H1 (cell line): ENCODE data around the gene EN1. TPM values are rescaled to one million over a fixed set of nuclear protein-coding genes. Genes with fewer than 3 reads are reported as not detected.
A peak's percentile ranks its signal among the peaks of the same experiment; 100 is the strongest.

Experiments used
- CTCF ChIA-PET: fragments of 300-600 bp; sonication (Branson Sonifier 250); formaldehyde crosslinking; loops from one replicate; lab custom pipeline; 2021; ENCODE audit not compliant: partially characterized antibody; lab: Charles Lee
- POLR2A ChIA-PET: fragments of 300-600 bp; sonication (Branson Sonifier 250); formaldehyde crosslinking; loops from one replicate; lab custom pipeline; 2021; ENCODE audit warnings: inconsistent platforms; ENCODE audit not compliant: partially characterized antibody; lab: Charles Lee
- DNase-seq, 2 experiments: peaks; one replicate each; pipeline versions ENCODE4 v3.0.0 to v3.0.0-alpha.2; 2010 to 2022; ENCODE audit warnings: low spot score in 2 of 2, low read depth in 1 of 2, mixed read lengths in 1 of 2
- FAIRE-seq: peaks from 2 replicates; lab custom pipeline; 2011; peaks lifted over from hg19 to GRCh38; lab: Jason Lieb, UNC
- H2AFZ ChIP-seq: 2 replicates; pipeline ENCODE4 v1.8.1; 2012; ENCODE audit warnings: low read length, inconsistent platforms
- H2AK5ac ChIP-seq: 2 replicates; pipeline ENCODE4 v1.6.1; 2013; ENCODE audit warnings: low read depth, low read length
- H2BK120ac ChIP-seq: replicated peaks from 2 replicates; pipeline ENCODE3; 2013; ENCODE audit warnings: low read depth, low read length, inconsistent platforms
- H2BK12ac ChIP-seq: 2 replicates; pipeline ENCODE4 v1.6.1; 2013; ENCODE audit warnings: low read depth, low read length
- H2BK15ac ChIP-seq: 2 replicates; pipeline ENCODE4 v1.6.1; 2013; ENCODE audit warnings: low read length
- H2BK20ac ChIP-seq: 2 replicates; pipeline ENCODE4 v1.6.1; 2013; ENCODE audit warnings: low read length
- H2BK5ac ChIP-seq: 2 replicates; pipeline ENCODE4 v1.6.1; 2013; ENCODE audit warnings: low read depth, low read length
- H3K14ac ChIP-seq: 2 replicates; pipeline ENCODE4 v1.6.1; 2013; ENCODE audit warnings: inconsistent platforms; ENCODE audit not compliant: insufficient read length
- H3K18ac ChIP-seq: 2 replicates; pipeline ENCODE4 v1.6.1; 2013; ENCODE audit warnings: low read length; ENCODE audit errors: extremely low read depth
- H3K23ac ChIP-seq: 2 replicates; pipeline ENCODE4 v1.6.1; 2013; ENCODE audit warnings: inconsistent platforms; ENCODE audit not compliant: insufficient read length
- H3K23me2 ChIP-seq: 2 replicates; pipeline ENCODE4 v1.6.1; 2013; ENCODE audit warnings: low read depth, low read length
- H3K27ac ChIP-seq: 2 replicates; pipeline ENCODE4 v1.6.1; 2011; ENCODE audit warnings: low read depth, low read length, inconsistent platforms
- H3K27me3 ChIP-seq, 4 experiments: replicated peaks in 1 of 4; 1 replicate in 1 of 4; 2 replicates in 3 of 4; pipeline versions ENCODE4 v1.6.1 to v1.8.1; 2011 to 2013; ENCODE audit warnings: low read length in 3 of 4, mild to moderate bottlenecking in 3 of 4, inconsistent platforms in 2 of 4, mixed read lengths in 2 of 4, moderate library complexity in 1 of 4; ENCODE audit not compliant: control insufficient read depth in 3 of 4, insufficient read depth in 3 of 4; ENCODE audit errors: extremely low read depth in 1 of 4
- H3K36me3 ChIP-seq, 4 experiments: 2 replicates each; pipeline versions ENCODE4 v1.6.1 to v1.8.1; 2011 to 2013; ENCODE audit warnings: mild to moderate bottlenecking in 4 of 4, low read length in 3 of 4, moderate library complexity in 2 of 4, control low read depth in 1 of 4, inconsistent platforms in 1 of 4; ENCODE audit not compliant: insufficient read depth in 4 of 4, control insufficient read depth in 2 of 4
- H3K4ac ChIP-seq: replicated peaks from 2 replicates; pipeline ENCODE3; 2013; ENCODE audit warnings: low read length, low read depth, mixed read lengths, inconsistent platforms; ENCODE audit not compliant: insufficient read length
- H3K4me1 ChIP-seq, 4 experiments: replicated peaks in 1 of 4; 1 replicate in 1 of 4; 2 replicates in 3 of 4; pipeline versions ENCODE4 v1.6.1 to v1.8.1; 2011 to 2013; ENCODE audit warnings: low read length in 3 of 4, inconsistent platforms in 2 of 4, mixed read lengths in 1 of 4; ENCODE audit not compliant: insufficient read depth in 4 of 4, control insufficient read depth in 3 of 4
- H3K4me2 ChIP-seq, 2 experiments: 2 replicates each; pipeline versions ENCODE4 v1.6.1 to v1.8.1; 2011 to 2013; ENCODE audit warnings: low read depth in 2 of 2, low read length in 2 of 2, control low read depth in 1 of 2, inconsistent platforms in 1 of 2, mild to moderate bottlenecking in 1 of 2; ENCODE audit not compliant: insufficient read depth in 1 of 2
- H3K4me3 ChIP-seq, 4 experiments: fragments of 200-600, 300-600 bp in 1 of 4; sonication (generic), shearing (Covaris generic), sonication (Bioruptor Twin) in 1 of 4; 2 replicates each; pipeline versions ENCODE4 v1.5.1 to v1.8.1; 2011 to 2016; ENCODE audit warnings: low read length in 4 of 4, low read depth in 3 of 4, control low read depth in 2 of 4, inconsistent platforms in 2 of 4, mild to moderate bottlenecking in 2 of 4, mixed read lengths in 1 of 4, moderate library complexity in 1 of 4; ENCODE audit not compliant: insufficient read depth in 2 of 4; ENCODE audit errors: extremely low read depth in 1 of 4
- H3K56ac ChIP-seq: replicated peaks from 2 replicates; pipeline ENCODE3; 2013; ENCODE audit warnings: low read depth, mild to moderate bottlenecking, mixed read lengths, low read length, inconsistent platforms; ENCODE audit not compliant: insufficient read length
- H3K79me1 ChIP-seq: 2 replicates; pipeline ENCODE4 v1.6.1; 2013; ENCODE audit warnings: low read depth, low read length, control low read depth
- H3K79me2 ChIP-seq, 2 experiments: 2 replicates each; pipeline versions ENCODE4 v1.6.1 to v1.8.1; 2012 to 2013; ENCODE audit warnings: low read length in 2 of 2, mild to moderate bottlenecking in 2 of 2, inconsistent platforms in 1 of 2; ENCODE audit not compliant: insufficient read depth in 2 of 2, control insufficient read depth in 1 of 2
- H3K9ac ChIP-seq, 4 experiments: replicated peaks in 1 of 4; 1 replicate in 1 of 4; 2 replicates in 3 of 4; pipeline versions ENCODE4 v1.6.1 to v1.8.1; 2011 to 2013; ENCODE audit warnings: low read depth in 3 of 4, low read length in 3 of 4, control low read depth in 2 of 4, mild to moderate bottlenecking in 2 of 4, moderate library complexity in 2 of 4, inconsistent platforms in 1 of 4; ENCODE audit errors: extremely low read depth in 1 of 4
- H3K9me3 ChIP-seq, 2 experiments: 2 replicates each; pipeline versions ENCODE4 v1.6.1 to v1.8.1; 2012 to 2013; ENCODE audit warnings: mild to moderate bottlenecking in 2 of 2, moderate library complexity in 2 of 2, control low read depth in 1 of 2, inconsistent platforms in 1 of 2, low read depth in 1 of 2, low read length in 1 of 2, mixed read lengths in 1 of 2; ENCODE audit not compliant: insufficient read depth in 2 of 2
- H4K20me1 ChIP-seq, 2 experiments: replicated peaks in 1 of 2; 2 replicates each; pipeline versions ENCODE3 to v1.8.1; 2011 to 2013; ENCODE audit warnings: inconsistent platforms in 2 of 2, low read length in 2 of 2, mild to moderate bottlenecking in 1 of 2; ENCODE audit not compliant: insufficient read depth in 2 of 2, control insufficient read depth in 1 of 2
- H4K5ac ChIP-seq: 2 replicates; pipeline ENCODE4 v1.6.1; 2013; ENCODE audit warnings: low read length, low read depth, mixed read lengths, inconsistent platforms; ENCODE audit not compliant: insufficient read length
- H4K8ac ChIP-seq: 2 replicates; pipeline ENCODE4 v1.8.0; 2013; ENCODE audit warnings: mild to moderate bottlenecking, moderate library complexity, low read length, inconsistent platforms; ENCODE audit not compliant: insufficient read depth; ENCODE audit errors: extremely low read depth
- H4K91ac ChIP-seq: replicated peaks from 2 replicates; pipeline ENCODE3; 2013; ENCODE audit warnings: low read length, mixed read lengths, inconsistent platforms; ENCODE audit not compliant: insufficient read length
- BACH1 ChIP-seq: IDR thresholded peaks from 2 replicates; pipeline ENCODE4 v1.6.1; 2012; ENCODE audit warnings: low read length, improper control_type of control experiment
- CEBPB ChIP-seq: IDR thresholded peaks from 2 replicates; pipeline ENCODE4 v1.6.1; 2012; ENCODE audit warnings: low read depth, low read length
- CREB1 ChIP-seq: IDR thresholded peaks from 2 replicates; pipeline ENCODE4 v1.6.1; 2012; ENCODE audit warnings: inconsistent platforms
- CTBP2 ChIP-seq: IDR thresholded peaks from 2 replicates; pipeline ENCODE4 v1.7.0; 2011; ENCODE audit warnings: borderline replicate concordance, mild to moderate bottlenecking, moderate library complexity, mixed read lengths, low read length; ENCODE audit not compliant: insufficient read depth, insufficient read length
- SUZ12 ChIP-seq: fragments of 200-600 bp; sonication (generic); IDR thresholded peaks from 2 replicates; pipeline ENCODE4 v1.6.1; 2012; ENCODE audit warnings: mild to moderate bottlenecking, inconsistent platforms, low read length, moderate library complexity, mixed read lengths
- WGBS, 2 experiments: shearing (Covaris generic) in 1 of 2; methylation state at CpG; one replicate each; pipeline versions ENCODE4 v1.1.6 to v1.1.7; 2013 to 2015; ENCODE audit warnings: low lambda C conversion rate in 2 of 2, mixed read lengths in 2 of 2, inconsistent platforms in 1 of 2, low coverage in 1 of 2, missing lambda C conversion rate in 1 of 2; ENCODE audit not compliant: insufficient replicate concordance in 2 of 2, insufficient coverage in 1 of 2, insufficient read length in 1 of 2; ENCODE audit errors: extremely low coverage in 1 of 2, missing lambda C conversion rate in 1 of 2; 5-methylcytosine and 5-hydroxymethylcytosine counted together
- polyA plus RNA-seq, 7 experiments: library from polyadenylated mRNA; depleted of rRNA in 3 of 7; stranded (reverse) in 5 of 7; unstranded in 2 of 7; fragments of >200 nt in 5 of 7; fragments of 200-250 nt in 2 of 7; gene quantifications; 1 replicate in 5 of 7; 2 replicates in 1 of 7; 4 replicates in 1 of 7; pipeline versions ENCODE4 v1.2.1 to v1.2.3, GENCODE V29; 2011 to 2013; ENCODE audit warnings: missing spikeins in 2 of 7, mixed read lengths in 2 of 7
- total RNA-seq: library from RNA; stranded (reverse); fragmentation: NEBNext Ultra II Directional; extraction: Animal tissue kit (Norgen Biotek cat#: 25700); gene quantifications from 2 replicates; pipeline ENCODE4 v1.2.1, GENCODE V29; 2021
- TF ChIP-seq, protein P1 (sequence below): IDR thresholded peaks from 2 replicates; pipeline ENCODE4 v1.6.1; 2012; ENCODE audit warnings: low read length, inconsistent platforms

The EN1 gene
- total and polyA plus RNA-seq, 2 of the 8 experiments (the other 6 are each of a cell fraction or from before 2014, with no cell fraction given), result not detected

DNA sequence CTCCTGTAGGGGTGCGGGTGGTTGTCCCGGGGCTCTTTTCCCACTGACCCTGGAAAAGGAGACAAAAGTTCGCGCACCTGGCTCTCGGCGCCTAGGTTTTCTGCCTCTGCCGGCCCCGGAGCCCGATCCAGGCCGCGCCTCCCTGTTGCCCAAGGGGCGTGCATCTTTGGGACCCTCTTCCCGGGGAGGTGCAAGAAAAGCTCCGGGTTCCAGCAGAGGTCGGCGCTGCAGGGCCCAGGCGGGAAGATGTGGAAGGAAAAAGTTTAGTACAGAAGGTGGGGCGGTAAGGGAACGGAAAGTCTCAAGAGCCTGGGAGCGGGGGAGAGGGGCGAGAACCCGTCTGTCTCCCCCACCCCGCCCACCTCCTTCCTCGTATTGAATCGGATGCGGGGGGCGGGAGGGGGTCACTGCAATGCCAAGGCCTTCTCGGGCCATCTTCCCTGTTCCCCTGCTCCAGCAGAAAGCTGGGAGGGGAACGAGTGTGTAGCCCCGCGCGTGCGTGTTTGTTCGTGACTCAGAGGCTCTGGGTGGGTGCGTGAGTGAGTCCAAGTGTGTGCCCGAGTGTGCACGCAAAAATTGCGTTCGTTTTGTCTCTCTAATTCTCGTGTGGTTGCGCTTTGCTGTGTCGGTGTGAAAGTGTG is 6.3 kb upstream of the EN1 start:
- no peak overlapping the region for H3K9ac ChIP-seq
- peak overlapping the region in 1 of 4 experiments; percentile 56; a peak in 4 of 8 replicates for H3K4me3 ChIP-seq
- DNase-seq (peak in 1 of 2 experiments; percentile 65), FAIRE-seq (no peak)
- H2AK5ac ChIP-seq, result no peak overlapping the region
- no peak overlapping the region for H3K56ac ChIP-seq
- H3K14ac ChIP-seq, result no peak overlapping the region
- H3K27ac ChIP-seq, result no peak overlapping the region
- no peak overlapping the region for H2AFZ ChIP-seq
- no peaks in the 10 kb centered on the region for H3K9me3 ChIP-seq
- TF ChIP-seq, protein P1, sequence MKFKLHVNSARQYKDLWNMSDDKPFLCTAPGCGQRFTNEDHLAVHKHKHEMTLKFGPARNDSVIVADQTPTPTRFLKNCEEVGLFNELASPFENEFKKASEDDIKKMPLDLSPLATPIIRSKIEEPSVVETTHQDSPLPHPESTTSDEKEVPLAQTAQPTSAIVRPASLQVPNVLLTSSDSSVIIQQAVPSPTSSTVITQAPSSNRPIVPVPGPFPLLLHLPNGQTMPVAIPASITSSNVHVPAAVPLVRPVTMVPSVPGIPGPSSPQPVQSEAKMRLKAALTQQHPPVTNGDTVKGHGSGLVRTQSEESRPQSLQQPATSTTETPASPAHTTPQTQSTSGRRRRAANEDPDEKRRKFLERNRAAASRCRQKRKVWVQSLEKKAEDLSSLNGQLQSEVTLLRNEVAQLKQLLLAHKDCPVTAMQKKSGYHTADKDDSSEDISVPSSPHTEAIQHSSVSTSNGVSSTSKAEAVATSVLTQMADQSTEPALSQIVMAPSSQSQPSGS, result no peak
- TF ChIP-seq CREB1, result no peak
- 0 out of 2 replicates have a peak, but pooled peaks have one; percentile 34 for TF ChIP-seq BACH1
- TF ChIP-seq SUZ12, result peak; percentile 8
- no peak for TF ChIP-seq CEBPB
- TF ChIP-seq CTBP2, result peak; percentile 55
- no peak overlapping the region for H4K91ac ChIP-seq
- CTCF ChIA-PET, result interaction anchor here (1.2 to 7.4 kb wide), 11 partner anchors 9 to 575 kb away, joined by 3 to 84 read pairs (median 4); partner anchors contain the start of gene EN1
- peaks cover 3% of the 10 kb centered on the region; the same call in 1 of the 2 replicates for H3K23me2 ChIP-seq
- peak overlapping the region; percentile 78; the same call in 1 of the 2 replicates for H3K18ac ChIP-seq
- no peak overlapping the region for H3K23ac ChIP-seq
- peaks cover 21 to 30% of the 10 kb centered on the region in 2 experiments for H4K20me1 ChIP-seq
- H2BK120ac ChIP-seq, result no peak overlapping the region
- peaks cover 88 to 100% (median 96%) of the 10 kb centered on the region in 4 experiments for H3K27me3 ChIP-seq
- H3K36me3 ChIP-seq, result peaks cover 0 to 10% (median 0%) of the 10 kb centered on the region in 4 experiments; a peak in 1 of 8 replicates
- POLR2A ChIA-PET, result interaction anchor here (0.7 to 1.9 kb wide), 3 partner anchors 9 to 19 kb away, joined by 4 to 10 read pairs (median 5); no protein-coding TSS in a partner anchor
- peak overlapping the region; percentile 88; the same call in 1 of the 2 replicates for H2BK15ac ChIP-seq
- H4K5ac ChIP-seq, result no peak overlapping the region
- H2BK5ac ChIP-seq, result no peak overlapping the region
- H3K79me2 ChIP-seq, result no peaks in the 10 kb centered on the region
- peak overlapping the region; percentile 37; the same call in 1 of the 2 replicates for H4K8ac ChIP-seq
- H3K4me1 ChIP-seq, result peaks cover 2 to 58% (median 35%) of the 10 kb centered on the region in 4 experiments
- WGBS, 2 experiments, result 3% methylated on average over 30 of the region's 42 CpGs; no CpG with 5 or more reads in 1 of the 2 experiments
- H3K79me1 ChIP-seq, result no peaks in the 10 kb centered on the region
- peak overlapping the region; percentile 32 for H3K4ac ChIP-seq
- H2BK12ac ChIP-seq, result peak overlapping the region; percentile 99; the same call in 1 of the 2 replicates
- 0 out of 2 replicates have a peak overlapping the region, but pooled peaks have one; percentile 66 for H2BK20ac ChIP-seq
- H3K4me2 ChIP-seq, result peak overlapping the region; percentile 65 to 71
